GM13977 (cell line): ENCODE measurements around the gene SP3.

ENCODE experiments used
- DNase-seq: peaks from one replicate; pipeline ENCODE4 v3.0.0; 2012; ENCODE audit warnings: low spot score
- in situ Hi-C: fragments of 300-500 bp; cut with MboI; formaldehyde crosslinking; loops from one replicate; pipeline ENCODE4 v1.12.0; 2022; ENCODE audit warnings: low sequenced_read_pairs, low pct_unique_long_range_greater_than_20kb, mixed read lengths, inconsistent platforms; ENCODE audit not compliant: unreplicated experiment
- TF ChIP-seq, protein P1 (sequence below): IDR thresholded peaks from 2 replicates; pipeline ENCODE4 v1.5.1; 2012; ENCODE audit warnings: mild to moderate bottlenecking, control low read depth; ENCODE audit not compliant: insufficient read depth; ENCODE audit errors: extremely low read depth, missing control alignments

The SP3 gene

DNA sequence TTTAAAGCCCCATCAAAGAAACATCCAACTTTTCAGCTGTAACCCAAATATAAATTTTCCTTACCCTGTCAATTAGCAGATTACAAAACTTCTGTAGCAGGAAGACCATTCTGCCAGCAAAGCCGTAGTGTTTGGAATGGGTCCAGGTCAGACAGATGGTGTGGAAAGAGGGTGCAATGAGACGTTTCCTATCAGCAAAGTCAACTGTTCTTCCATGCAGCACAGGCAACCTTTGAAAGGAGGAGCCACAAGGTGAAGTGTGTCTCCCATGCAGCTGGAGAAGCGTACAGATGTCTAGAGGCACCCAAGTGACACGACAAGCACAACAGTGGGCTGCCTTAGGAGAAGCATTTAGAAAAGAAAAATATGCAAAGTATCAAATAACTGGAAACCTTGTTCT is 83.7 kb downstream of the SP3 start:
- TF ChIP-seq, protein P1, sequence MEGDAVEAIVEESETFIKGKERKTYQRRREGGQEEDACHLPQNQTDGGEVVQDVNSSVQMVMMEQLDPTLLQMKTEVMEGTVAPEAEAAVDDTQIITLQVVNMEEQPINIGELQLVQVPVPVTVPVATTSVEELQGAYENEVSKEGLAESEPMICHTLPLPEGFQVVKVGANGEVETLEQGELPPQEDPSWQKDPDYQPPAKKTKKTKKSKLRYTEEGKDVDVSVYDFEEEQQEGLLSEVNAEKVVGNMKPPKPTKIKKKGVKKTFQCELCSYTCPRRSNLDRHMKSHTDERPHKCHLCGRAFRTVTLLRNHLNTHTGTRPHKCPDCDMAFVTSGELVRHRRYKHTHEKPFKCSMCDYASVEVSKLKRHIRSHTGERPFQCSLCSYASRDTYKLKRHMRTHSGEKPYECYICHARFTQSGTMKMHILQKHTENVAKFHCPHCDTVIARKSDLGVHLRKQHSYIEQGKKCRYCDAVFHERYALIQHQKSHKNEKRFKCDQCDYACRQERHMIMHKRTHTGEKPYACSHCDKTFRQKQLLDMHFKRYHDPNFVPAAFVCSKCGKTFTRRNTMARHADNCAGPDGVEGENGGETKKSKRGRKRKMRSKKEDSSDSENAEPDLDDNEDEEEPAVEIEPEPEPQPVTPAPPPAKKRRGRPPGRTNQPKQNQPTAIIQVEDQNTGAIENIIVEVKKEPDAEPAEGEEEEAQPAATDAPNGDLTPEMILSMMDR: no peak
- DNase-seq: no peak
- in situ Hi-C loops: no loop called here

DNA sequence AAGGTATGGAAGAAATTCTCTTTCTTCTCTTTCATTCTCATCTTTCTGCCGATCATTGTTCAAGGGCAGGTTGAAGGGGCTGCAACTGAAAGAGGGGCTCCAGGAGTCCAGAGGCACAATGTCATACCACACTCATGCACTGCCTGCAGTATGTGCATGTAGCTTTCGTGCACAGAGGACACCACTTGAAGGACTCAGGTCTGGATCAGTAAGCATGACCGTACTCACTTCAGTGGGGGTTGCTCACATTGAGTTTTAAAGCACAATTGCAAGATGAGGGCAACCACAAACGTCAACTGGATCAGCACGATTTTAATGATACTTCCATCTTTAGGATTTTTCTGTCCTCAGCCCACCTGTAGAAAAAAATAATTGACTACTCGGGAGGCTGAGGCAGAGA is 84.6 kb downstream of the SP3 start:
- in situ Hi-C loops: no loop called here
- TF ChIP-seq, protein P1: no peak
- no peak for DNase-seq

DNA sequence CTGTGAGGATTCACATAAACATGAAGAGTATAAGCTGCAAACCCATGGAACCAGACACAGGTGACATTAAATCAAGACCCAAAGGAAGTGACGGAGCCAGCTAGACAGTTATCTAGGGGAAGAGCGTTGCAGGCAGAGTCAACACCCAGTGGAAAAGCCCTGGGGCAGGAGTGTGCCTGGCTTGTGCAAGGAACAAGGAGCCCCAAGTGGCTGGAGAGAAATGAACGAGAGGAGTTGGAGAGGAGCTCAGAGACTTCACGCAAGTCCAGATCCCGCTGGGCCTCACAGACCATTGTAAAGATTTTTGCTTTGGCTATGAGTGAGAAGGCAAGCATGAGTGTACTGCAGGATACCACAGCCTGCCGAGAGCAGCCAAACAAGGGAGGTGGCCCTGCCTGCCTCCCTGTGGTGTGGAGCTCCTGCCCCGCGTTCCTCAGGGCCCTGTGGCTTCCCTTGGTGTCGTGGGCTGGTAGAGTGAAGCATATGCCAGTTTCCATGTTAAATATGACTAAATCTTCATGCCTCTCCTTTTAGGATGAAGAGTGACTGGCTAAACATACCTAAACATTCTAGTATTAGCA is 88.2 kb downstream of the SP3 start:
- TF ChIP-seq, protein P1: no peak
- in situ Hi-C loops: no loop called here
- DNase-seq: no peak

DNA sequence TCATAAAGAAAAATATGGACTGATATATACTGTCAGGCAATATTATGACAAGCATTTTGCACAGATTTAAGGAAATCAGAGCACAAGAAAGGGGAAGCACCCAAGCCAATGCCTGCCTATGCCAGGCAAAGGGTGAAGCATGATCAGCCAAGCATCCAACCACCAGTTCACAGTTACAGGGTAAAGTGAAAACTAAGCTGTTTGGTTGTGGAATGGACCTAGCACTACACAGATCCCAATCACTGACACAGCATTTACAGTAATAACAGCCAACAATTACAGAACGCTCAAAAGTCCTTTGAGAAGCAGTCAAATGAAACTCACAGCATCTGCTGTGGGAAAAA is 90.3 kb downstream of the SP3 start:
- in situ Hi-C loops: no loop called here
- peak; percentile 38 for DNase-seq
- TF ChIP-seq, protein P1: no peak

DNA sequence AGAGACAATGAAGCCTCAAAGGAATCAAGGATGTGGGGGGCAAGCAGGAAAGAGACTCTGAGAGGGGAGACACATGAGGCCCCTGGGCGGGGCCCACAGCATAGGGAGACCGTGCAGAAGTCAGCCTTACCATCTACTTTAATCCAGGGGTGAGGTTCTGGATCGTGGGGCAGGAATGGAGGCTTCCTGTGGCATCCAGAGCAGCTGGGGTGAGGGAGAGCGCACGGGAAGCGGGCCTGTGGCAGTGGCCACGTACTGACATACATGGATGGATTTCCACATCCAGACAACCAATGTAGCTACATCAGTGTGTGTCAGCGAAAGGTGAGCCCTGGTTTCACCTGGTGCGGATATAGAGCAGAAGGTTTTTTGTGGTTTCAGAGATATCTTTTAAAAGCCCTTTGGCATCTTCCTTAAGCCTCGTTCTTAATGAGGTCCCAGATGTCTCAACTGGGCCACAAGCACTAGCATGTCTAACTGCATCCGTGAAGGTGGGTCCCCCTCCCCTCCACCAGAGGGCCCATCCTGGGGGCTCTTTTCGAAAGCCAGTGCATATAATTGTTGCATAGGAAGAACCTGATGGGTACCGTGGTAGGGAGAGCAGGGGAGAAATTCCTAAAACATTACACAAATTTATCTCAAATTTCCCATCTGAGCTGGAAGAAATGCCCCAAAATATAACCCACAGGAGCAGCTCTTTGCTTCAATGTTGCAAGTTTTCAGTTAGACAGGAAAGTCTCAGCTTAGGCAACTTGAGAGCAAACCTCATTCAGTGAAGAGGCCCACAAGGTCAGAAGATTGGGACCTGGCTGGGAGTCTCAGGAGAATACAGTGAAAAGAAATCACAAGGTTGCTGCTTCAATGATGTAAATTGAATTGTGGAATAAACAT is 90.9 kb downstream of the SP3 start:
- in situ Hi-C loops: no loop called here
- TF ChIP-seq, protein P1: no peak
- peak; percentile 26 for DNase-seq

DNA sequence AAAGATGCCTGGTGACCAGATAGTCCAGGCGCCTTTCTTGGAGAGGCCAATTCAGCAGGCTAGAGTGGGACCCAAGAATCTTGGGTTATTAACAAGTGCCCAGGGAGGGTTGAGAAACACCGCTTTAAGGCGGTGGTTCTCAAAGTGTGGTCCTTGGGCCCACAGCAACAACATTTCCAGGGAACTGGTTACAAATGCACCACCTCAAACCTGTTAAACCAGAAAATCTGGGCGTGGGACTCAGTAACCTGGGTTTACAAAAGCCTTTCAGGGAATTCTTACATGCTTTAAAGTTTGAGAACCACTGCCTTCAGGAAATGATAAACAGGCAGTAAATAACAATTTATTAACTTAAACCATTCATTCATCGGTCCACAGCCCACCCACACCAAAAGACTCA is 92.5 kb downstream of the SP3 start:
- TF ChIP-seq, protein P1: no peak
- in situ Hi-C loops: no loop called here
- DNase-seq: no peak
